Vagina (tissue), 2 donors: Measurements from ENCODE around the gene RRP36. TPM values are rescaled to one million over a fixed set of nuclear protein-coding genes. Genes with fewer than 3 reads are reported as not detected.
"Not testable (repeated sequence)": the region's sequence is repeated elsewhere in the genome, so short reads cannot be mapped to it uniquely, and the experiment has no call there.

Experiments used
- DNase-seq, 2 donors: peaks; one replicate each; pipeline ENCODE4 v3.0.0-alpha.2; 2017; ENCODE audit errors: extremely low spot score in 2 of 2
- H3K27ac ChIP-seq: fragments of 200-600 bp; sonication (generic); one replicate; pipeline ENCODE4 v1.5.1; 2019
- H3K27me3 ChIP-seq: fragments of 200-600 bp; sonication (generic); one replicate; pipeline ENCODE4 v1.5.1; 2019
- H3K36me3 ChIP-seq, 2 donors: fragments of 200-600 bp; sonication (generic); one replicate each; pipeline ENCODE4 v1.5.1; 2017 to 2019
- H3K4me1 ChIP-seq: fragments of 200-600 bp; sonication (generic); one replicate; pipeline ENCODE4 v1.5.1; 2019
- H3K4me3 ChIP-seq, 2 donors: fragments of 200-600 bp; sonication (generic); 1 replicate in 1 of 2; 2 replicates in 1 of 2; pipeline ENCODE4 v1.5.1; 2016 to 2019
- H3K9me3 ChIP-seq: fragments of 200-600 bp; sonication (generic); one replicate; pipeline ENCODE4 v1.5.1; 2019
- CTCF ChIP-seq, 3 experiments: fragments of 450-650 bp in 2 of 3; fragments of 200-600 bp in 1 of 3; sonication (generic) in 1 of 3; IDR thresholded peaks; one replicate each; pipeline ENCODE4 v1.5.1; 2017 to 2019; ENCODE audit warnings: antibody characterized with exemption in 3 of 3, mild to moderate bottlenecking in 2 of 3, moderate library complexity in 2 of 3
- POLR2A ChIP-seq, 2 donors: fragments of 450-650 bp; IDR thresholded peaks; one replicate each; pipeline ENCODE4 v1.6.1; 2017; ENCODE audit warnings: antibody characterized with exemption in 2 of 2, mild to moderate bottlenecking in 2 of 2, moderate library complexity in 2 of 2
- POLR2AphosphoS5 ChIP-seq, 2 donors: sonication (generic); formaldehyde crosslinking; IDR thresholded peaks; one replicate each; pipeline ENCODE4 v1.9.0; 2017; ENCODE audit warnings: antibody characterized with exemption in 2 of 2, mild to moderate bottlenecking in 2 of 2, low read depth in 1 of 2; ENCODE audit not compliant: insufficient read depth in 1 of 2
- intact Hi-C: fragments of 100-400 bp; cut with DNase I; formaldehyde crosslinking; loops from one replicate; pipeline ENCODE4 v1.15.1; 2023
- total RNA-seq: library from RNA; depleted of rRNA; stranded (reverse); fragments of >200 nt; gene quantifications from one replicate; pipeline ENCODE4 v1.2.3, GENCODE V29; 2016

The RRP36 gene
- total RNA-seq, 1 donor from 2014 or later: 36.6 TPM

DNA sequence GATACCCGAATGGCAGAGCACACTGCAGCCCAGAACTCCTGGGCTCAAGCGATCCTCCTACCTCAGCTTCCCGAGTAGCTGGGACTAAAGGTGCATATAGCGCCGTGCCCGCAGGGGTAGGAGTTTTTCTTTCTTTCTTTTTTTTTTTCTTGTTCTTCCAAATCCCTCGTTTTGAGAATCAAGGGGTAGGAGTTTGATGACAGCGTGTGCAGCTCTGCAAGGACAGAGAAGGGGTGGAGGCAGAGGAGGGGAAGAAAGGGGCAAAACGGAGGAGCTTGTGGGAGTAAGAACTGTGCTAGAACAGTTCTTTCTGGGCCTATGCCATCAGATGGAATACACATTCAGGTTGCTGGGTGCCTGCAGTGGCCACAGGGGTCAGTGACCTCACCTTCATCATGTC, 15.3 kb downstream of the RRP36 start:
- TF ChIP-seq POLR2AphosphoS5 (IDR thresholded peaks at IDR 0.05; ENCODE audit: insufficient read depth in 1 of 2, low read depth in 1 of 2): no peak
- TF ChIP-seq POLR2A (IDR thresholded peaks at IDR 0.05): no peak
- TF ChIP-seq CTCF (IDR thresholded peaks at IDR 0.05): no peak
- DNase-seq: no peak
- H3K27me3 ChIP-seq: no peaks in the 10 kb centered on the region
- no peaks in the 10 kb centered on the region for H3K4me1 ChIP-seq
- no peaks in the 10 kb centered on the region for H3K9me3 ChIP-seq
- H3K36me3 ChIP-seq: peaks cover 0 to 40% of the 10 kb centered on the region in 2 donors
- no peak overlapping the region for H3K4me3 ChIP-seq
- no peak overlapping the region for H3K27ac ChIP-seq
- intact Hi-C loops: no loop called here

- TF ChIP-seq CTCF (IDR thresholded peaks at IDR 0.05): no peak
- TF ChIP-seq POLR2A (IDR thresholded peaks at IDR 0.05): no peak
- no peak for TF ChIP-seq POLR2AphosphoS5 (IDR thresholded peaks at IDR 0.05; ENCODE audit: insufficient read depth in 1 of 2, low read depth in 1 of 2)
- no peak overlapping the region for H3K4me3 ChIP-seq
- no peaks in the 10 kb centered on the region for H3K9me3 ChIP-seq
- intact Hi-C loops: no loop called here
- no peak for DNase-seq
- no peak overlapping the region for H3K27ac ChIP-seq
- peaks cover 0 to 40% of the 10 kb centered on the region in 2 donors for H3K36me3 ChIP-seq
- H3K27me3 ChIP-seq: no peaks in the 10 kb centered on the region
- no peaks in the 10 kb centered on the region for H3K4me1 ChIP-seq
These were observed 15.8 kb downstream of the RRP36 start for GRCh38 chr6:43037197-43037596.

- no peak overlapping the region for H3K4me3 ChIP-seq
- no peaks in the 10 kb centered on the region for H3K27me3 ChIP-seq
- intact Hi-C loops: no loop called here
- DNase-seq: no peak
- H3K4me1 ChIP-seq: no peaks in the 10 kb centered on the region
- no peak overlapping the region for H3K27ac ChIP-seq
- peaks cover 0 to 42% of the 10 kb centered on the region in 2 donors for H3K36me3 ChIP-seq
- no peaks in the 10 kb centered on the region for H3K9me3 ChIP-seq
- TF ChIP-seq POLR2A (IDR thresholded peaks at IDR 0.05) (no peak), POLR2AphosphoS5 (IDR thresholded peaks at IDR 0.05; ENCODE audit: insufficient read depth in 1 of 2, low read depth in 1 of 2) (no peak), CTCF (IDR thresholded peaks at IDR 0.05) (no peak)
These were observed 16.3 kb downstream of the RRP36 start for GRCh38 chr6:43037706-43038105.

- H3K4me3 ChIP-seq: no peak overlapping the region
- H3K36me3 ChIP-seq: peaks cover 0 to 47% of the 10 kb centered on the region in 2 donors
- no peak overlapping the region for H3K27ac ChIP-seq
- no peaks in the 10 kb centered on the region for H3K27me3 ChIP-seq
- H3K4me1 ChIP-seq: no peaks in the 10 kb centered on the region
- no peaks in the 10 kb centered on the region for H3K9me3 ChIP-seq
- no peak for DNase-seq
- intact Hi-C loops: no loop called here
- TF ChIP-seq POLR2AphosphoS5 (IDR thresholded peaks at IDR 0.05; ENCODE audit: insufficient read depth in 1 of 2, low read depth in 1 of 2): no peak
- TF ChIP-seq CTCF (IDR thresholded peaks at IDR 0.05): no peak
- TF ChIP-seq POLR2A (IDR thresholded peaks at IDR 0.05): no peak
These were observed 17.3 kb downstream of the RRP36 start for GRCh38 chr6:43038727-43039126.

- Histone ChIP-seq H3K27ac (no peak overlapping the region), H3K27me3 (no peaks in the 10 kb centered on the region), H3K4me1 (no peaks in the 10 kb centered on the region), H3K4me3 (no peak overlapping the region), H3K9me3 (no peaks in the 10 kb centered on the region), H3K36me3 (peaks cover 0 to 53% of the 10 kb centered on the region in 2 donors)
- DNase-seq: no peak
- intact Hi-C loops: no loop called here
- TF ChIP-seq CTCF (IDR thresholded peaks at IDR 0.05): no peak
- TF ChIP-seq POLR2A (IDR thresholded peaks at IDR 0.05): no peak
- no peak for TF ChIP-seq POLR2AphosphoS5 (IDR thresholded peaks at IDR 0.05; ENCODE audit: insufficient read depth in 1 of 2, low read depth in 1 of 2)
These were observed 19.3 kb downstream of the RRP36 start for GRCh38 chr6:43040542-43041257.

DNA sequence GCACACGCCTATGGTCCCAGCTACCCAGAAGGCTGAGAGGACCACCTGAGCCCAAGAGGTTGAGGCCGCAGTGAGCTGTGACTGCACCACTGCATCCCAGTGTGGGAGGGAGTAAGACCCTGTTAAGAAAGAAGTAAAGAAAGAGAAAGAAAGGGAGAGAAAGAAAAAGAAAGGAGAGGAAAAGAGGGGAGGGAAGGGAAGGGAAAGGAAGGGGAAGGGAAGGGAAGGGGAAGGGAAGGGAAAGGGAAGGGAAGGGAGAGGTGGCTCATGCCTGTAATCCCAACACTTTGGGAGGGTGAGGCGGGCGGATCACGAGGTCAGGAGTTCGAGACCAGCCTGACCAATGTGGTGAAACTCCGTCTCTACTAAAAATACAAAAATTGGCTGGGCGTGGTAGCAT, 20.1 kb downstream of the RRP36 start:
- H3K36me3 ChIP-seq: peaks cover 0 to 60% of the 10 kb centered on the region in 2 donors
- intact Hi-C loops: not testable (repeated sequence)

More for the DNA sequence above, 20.1 kb downstream of the RRP36 start:
- not testable (repeated sequence) for H3K4me3 ChIP-seq, H3K27me3 ChIP-seq, H3K27ac ChIP-seq, H3K9me3 ChIP-seq, DNase-seq, H3K4me1 ChIP-seq
